Uterus (tissue), 2 donors: Measurements from ENCODE around the gene ERC2.

Experiments
- CTCF ChIP-seq, 4 experiments: fragments of 200-600 bp in 2 of 4; fragments of 450-650 bp in 2 of 4; sonication (generic) in 2 of 4; IDR thresholded peaks; one replicate each; pipeline ENCODE4 v1.5.1; 2016 to 2019; ENCODE audit warnings: antibody characterized with exemption in 4 of 4, mild to moderate bottlenecking in 2 of 4, moderate library complexity in 1 of 4
- POLR2A ChIP-seq, 2 donors: fragments of 450-650 bp; IDR thresholded peaks; one replicate each; pipeline ENCODE4 v1.6.1; 2016; ENCODE audit warnings: antibody characterized with exemption in 2 of 2, mild to moderate bottlenecking in 1 of 2, moderate library complexity in 1 of 2

- TF ChIP-seq POLR2A (IDR thresholded peaks at IDR 0.05) (no peak), CTCF (IDR thresholded peaks at IDR 0.05) (no peak)
Observed at GRCh38 chr3:55895897-55896566, 572.2 kb downstream of the ERC2 start.
